GM18526 (cell line): ENCODE measurements around the gene PKNOX1.

Experiments used
- POLR2A ChIP-seq: IDR thresholded peaks from 3 replicates; pipeline ENCODE4 v1.6.1; 2011; ENCODE audit not compliant: insufficient read length; ENCODE audit errors: extremely low read depth

PKNOX1 gene, protein sequence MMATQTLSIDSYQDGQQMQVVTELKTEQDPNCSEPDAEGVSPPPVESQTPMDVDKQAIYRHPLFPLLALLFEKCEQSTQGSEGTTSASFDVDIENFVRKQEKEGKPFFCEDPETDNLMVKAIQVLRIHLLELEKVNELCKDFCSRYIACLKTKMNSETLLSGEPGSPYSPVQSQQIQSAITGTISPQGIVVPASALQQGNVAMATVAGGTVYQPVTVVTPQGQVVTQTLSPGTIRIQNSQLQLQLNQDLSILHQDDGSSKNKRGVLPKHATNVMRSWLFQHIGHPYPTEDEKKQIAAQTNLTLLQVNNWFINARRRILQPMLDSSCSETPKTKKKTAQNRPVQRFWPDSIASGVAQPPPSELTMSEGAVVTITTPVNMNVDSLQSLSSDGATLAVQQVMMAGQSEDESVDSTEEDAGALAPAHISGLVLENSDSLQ

DNA sequence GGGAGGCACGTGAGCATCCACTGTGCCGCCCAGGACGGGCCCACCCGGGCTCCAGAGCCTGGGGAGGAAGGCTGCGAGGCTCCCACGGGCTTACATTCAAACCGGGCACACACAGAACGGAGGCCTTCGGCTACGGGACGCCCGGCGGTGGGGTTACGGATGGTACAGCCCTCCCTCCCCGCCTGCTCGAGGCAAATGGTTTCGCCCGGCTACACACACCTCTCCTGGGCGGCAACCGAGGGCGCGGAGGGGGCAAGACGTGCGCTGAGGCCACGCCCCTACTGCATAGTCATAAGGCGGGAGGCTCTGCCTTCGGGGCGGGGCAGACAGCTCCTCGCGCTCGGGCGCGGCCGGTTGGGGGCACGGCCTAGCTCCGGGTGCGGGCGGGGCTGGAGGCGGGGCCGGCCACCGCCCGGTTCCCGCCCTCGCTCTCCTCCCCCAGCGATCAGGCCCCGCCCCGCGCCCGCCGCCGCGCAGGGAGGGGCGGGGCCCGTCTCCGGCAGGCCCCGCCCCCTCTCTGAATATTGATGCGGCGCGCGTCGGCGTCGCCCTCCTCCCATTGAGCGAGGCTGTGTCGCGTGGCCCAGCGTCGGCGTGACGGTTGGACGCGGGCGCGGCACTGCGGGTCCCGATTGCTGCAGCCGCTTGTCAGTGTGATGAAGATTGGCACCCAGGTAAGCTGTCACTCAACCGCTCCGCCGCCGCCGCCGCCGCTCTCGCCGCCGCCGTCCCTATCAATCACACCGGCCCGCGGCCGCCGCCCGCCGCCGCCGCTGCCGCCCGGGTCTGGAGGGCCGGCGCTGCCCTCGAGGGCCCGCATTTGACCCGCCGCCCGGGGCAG lies at the start of gene PKNOX1:
TSS of gene PKNOX1 (plus strand) at position 572 of the 841 bp plus-strand sequence. CDS start 29,820 bp downstream, outside the sequence.
- TF ChIP-seq POLR2A, result peak; percentile 36

DNA sequence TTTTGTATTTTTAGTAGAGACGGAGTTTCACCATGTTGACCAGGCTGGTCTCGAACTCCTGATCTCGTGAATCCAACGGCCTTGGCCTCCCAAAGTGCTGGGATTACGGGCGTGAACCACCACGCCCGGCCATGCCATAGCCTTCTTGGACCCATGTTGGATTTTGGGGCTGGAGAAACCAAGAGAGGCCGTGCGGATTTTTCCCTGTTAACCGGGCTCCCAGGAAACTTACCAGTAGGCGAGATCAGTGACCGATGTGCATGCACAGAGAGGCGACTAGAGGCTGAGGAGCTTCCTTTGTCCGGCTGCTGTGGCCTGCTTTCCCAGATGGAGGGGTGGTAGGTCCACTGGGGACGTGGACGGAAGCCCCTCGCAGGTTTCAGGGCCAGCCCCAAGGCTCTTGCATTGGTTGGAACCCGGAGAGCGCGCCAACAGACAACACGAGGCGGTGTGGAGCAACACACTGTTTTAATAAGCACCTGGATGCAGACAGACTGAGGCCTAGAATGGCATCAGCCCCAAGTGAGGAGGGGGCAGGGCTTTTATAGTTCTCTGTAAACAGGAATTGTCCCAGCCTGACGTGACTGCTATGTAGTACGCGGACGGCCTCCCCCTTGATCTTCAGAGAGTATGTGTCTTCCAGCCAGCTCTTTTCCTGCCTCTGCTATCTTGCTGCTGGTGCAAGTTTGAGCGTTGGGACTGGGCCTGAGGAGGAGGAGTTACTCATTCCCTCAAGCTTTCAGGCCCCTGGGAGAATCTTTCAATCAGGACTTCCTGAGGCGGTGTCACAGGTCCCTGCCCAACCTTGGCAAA lies 49.0 kb upstream of the PKNOX1 start, which contains the start of gene ERVH48-1:
TSS of gene ERVH48-1 (minus strand) at position 517 of the 813 bp plus-strand sequence. CDS start 6,624 bp downstream, outside the sequence.
- TF ChIP-seq POLR2A, result no peak

- no peak for TF ChIP-seq POLR2A
Observed at GRCh38 chr21:42929969-42930368, 44.4 kb upstream of the PKNOX1 start.

DNA sequence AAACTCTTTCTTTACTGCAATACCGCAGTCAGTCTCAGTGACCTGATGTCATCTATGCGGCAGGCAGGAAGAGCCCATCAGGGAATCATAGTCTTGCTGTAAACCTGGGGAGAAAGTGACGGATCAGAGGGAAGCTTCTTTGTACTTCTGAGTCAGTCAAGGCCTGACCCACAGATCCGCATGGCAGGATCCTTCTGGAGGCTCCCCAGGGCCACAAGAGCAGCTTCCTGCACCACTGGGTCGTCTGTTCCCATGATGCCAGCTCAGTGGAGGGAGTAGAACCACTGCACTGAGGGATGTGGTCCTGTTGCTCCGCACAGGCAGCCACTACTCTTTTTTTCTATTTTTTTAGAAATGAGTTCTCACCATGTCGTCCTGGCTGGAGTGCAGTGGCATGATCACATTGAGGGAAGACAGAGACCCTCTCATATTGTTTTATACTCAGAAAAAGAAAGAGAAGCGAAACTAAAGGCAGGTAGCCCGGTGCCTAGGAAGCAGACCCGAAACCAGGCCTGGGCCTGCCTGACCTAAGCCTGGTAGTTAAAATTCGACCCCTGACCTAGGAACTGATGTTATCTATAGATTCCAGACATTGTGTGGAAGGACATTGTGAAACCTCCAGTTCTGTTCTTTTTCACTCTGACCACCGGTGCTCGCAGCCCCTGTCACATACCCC lies 42.7 kb upstream of the PKNOX1 start:
- no peak for TF ChIP-seq POLR2A

DNA sequence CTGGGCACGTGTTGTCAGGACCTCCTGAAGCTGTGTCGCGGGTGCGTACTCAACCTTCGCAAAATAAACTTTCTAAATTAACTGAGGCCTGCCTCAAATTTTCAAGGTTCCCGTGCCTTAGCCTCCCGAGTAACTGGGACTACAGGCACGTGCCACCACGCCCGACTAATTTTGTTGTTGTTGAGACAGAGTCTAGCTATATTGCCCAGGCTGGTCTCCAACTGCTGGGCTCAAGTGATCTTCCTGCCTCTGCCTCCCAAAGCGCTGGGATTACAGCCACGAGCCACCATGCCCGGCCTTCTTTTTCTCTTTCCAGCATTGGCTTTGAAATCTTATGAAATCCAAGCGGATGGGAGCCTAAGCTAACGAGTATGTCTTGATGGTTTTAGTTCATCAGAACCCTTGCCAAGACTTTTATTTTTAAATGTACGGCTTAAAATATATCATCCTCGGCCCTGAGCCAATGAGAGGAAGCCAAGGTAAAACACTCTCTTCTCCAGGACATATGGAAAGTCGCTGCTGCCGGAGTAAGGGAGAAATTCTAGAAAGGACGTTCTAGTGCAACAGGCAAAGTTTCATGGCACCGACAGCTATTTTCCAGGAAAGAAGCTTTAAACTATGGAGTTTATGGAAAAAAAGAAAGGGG lies 36.3 kb upstream of the PKNOX1 start:
- no peak for TF ChIP-seq POLR2A

GRCh38 chr21:42939582-42940413 lies 34.6 kb upstream of the PKNOX1 start:
- TF ChIP-seq POLR2A, result no peak

DNA sequence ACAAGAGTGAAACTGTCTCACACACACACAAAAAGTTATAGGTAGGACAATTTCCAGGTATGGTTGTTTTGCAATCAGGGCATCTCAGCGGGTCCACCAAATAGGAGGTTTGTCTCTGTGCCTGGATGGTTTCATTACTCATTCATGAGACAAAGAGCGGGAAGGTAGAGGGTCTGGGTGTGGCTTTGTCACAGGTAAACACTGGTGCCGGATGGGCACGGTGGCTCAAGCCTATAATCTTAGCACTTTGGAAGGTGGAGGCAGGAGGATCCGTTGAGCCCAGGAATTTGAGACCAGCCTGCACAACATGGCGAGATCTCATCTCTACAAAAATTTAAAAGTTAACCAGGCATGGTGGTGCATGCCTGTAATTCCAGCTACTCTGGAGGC lies 32.7 kb upstream of the PKNOX1 start:
- TF ChIP-seq POLR2A, result no peak

DNA sequence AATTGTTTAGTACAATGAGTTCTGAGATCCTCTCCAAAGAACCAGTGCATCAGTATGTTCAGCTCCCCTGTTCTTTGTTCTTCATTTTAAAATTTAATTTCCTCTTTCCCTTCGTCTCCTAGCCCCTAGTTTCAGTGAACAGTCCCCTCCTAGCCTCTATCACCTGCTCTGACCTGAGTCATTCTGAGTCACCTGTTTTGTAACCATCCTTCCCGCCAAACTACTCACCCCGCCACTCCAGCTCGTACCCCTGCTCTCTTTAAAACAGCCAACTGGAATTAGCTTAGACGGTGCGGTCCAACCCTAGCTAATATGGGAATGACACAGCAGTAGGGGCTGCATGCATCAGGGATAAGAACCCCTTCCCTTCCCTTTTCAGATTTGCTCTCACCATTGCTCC lies 32.1 kb upstream of the PKNOX1 start:
- TF ChIP-seq POLR2A, result no peak

DNA sequence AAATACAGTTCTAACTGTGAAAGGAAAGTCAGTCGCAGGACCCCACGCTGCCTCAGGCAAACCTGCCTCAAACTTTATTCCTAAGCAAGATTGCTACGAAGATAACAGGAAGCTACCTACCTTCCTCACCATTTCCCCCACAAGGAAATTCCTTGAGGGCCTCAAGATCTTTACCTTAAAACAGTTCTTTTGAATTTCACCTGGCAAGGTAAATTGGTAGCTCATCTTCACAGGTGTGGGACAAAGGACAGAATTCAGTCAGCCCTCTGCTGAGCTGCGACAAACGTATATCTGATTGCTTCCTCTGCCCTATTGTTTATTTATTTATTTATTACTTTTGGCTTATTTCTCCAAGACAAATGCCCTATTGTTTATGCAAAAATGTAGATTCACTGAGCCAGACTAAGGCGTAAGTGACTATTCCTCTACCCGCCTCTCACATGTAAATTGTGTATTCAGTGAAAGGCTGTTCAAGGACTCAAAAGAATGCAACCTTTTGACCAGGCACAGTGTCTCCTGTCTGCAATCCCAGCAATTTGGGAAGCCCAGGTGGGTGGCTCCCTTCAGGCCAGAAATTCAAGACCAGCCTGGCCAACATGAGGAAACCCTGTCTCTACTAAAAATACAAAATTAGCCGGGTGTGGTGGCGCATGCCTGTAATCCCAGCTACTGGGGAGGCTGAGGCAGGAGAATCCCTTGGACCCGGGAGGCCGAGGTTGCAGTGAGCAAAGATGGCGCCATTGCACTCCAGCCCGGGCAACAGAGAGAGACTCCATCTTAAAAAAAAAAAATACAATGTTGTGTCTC lies 17.3 kb upstream of the PKNOX1 start:
- no peak for TF ChIP-seq POLR2A

- no peak for TF ChIP-seq POLR2A
Observed at GRCh38 chr21:42959728-42960127, 14.6 kb upstream of the PKNOX1 start.

- TF ChIP-seq POLR2A, result no peak
Observed at GRCh38 chr21:42962380-42963007, 11.9 kb upstream of the PKNOX1 start.

GRCh38 chr21:42964086-42964485 lies 10.3 kb upstream of the PKNOX1 start:
- no peak for TF ChIP-seq POLR2A
